GM08714 (cell line): ENCODE measurements around the gene RAPGEF3.

Experiments
- H3K4me3 ChIP-seq: fragments of 200-500 bp; sonication (Bioruptor generic); 2 replicates; pipeline ENCODE4 v1.5.1; 2014; ENCODE audit warnings: mild to moderate bottlenecking, low read length, inconsistent platforms
- ZNF274 ChIP-seq: IDR thresholded peaks from 2 replicates; pipeline ENCODE4 v1.6.1; 2012; ENCODE audit warnings: mild to moderate bottlenecking, low read depth, low read length

The RAPGEF3 gene

DNA sequence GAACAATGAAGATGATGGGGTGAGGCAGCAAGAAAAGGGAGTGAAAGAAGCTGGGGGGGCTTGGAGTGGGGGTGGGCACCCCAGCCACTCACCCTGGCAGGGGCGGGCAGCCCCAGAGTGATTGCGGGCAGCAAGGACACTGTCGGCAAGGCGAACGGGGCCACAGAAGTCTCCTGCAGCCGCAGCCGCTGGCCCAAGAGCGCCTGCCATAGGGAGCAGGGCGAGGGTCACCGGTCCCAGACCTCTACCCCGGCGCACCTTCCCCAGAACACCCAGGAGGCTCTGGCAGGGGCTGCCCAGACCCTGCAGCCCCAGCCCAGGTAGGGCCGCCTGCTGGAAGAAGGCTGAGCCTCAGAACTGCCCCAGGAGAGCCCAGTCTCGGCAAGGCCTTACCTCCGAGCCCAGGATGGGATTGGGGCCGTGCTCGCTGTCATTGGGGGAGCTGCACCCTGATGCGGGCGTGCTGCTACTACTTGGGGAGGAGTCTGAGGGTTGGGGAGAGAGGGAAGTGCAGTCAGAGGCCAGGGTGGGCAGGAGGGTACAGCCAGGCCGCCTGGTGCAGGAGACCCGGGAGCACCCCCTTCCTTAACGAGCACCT, 37.2 kb upstream of the RAPGEF3 start:
- TF ChIP-seq ZNF274: no peak
- no peak overlapping the region for H3K4me3 ChIP-seq

DNA sequence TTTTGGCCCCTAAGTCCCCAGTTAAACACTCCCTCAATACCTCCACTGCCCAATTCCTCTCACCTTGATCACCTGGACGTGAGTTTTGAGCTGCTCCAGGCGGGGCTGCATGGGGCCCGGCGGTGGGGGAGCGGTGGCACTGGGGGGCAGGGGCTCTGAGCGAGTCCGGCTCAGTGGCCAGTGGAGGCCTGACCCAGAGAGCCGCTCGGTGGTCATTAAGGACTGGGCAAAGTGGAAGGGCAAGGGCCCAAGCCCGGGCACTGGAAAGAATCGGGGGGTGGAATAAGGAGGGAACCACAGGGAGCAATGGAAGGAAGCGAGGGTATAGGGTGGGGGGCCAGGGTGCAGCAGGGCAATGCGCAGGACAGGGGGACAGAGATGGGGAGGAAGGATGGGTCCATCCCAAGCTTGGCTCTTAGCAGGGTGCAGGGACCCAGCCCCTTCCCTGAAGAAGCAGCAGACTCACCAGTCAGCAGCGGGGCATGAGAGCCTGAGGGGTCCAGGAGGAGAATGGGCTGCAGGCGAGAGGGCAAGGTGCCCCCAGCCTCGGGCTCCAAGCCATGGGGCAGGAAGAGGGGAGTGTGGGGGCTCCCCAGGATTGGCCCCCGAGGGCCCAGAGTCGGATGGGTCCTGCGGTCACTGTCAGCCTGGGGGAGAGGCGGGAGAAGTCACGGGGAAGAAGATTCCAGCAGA, 36.6 kb upstream of the RAPGEF3 start:
- no peak overlapping the region for H3K4me3 ChIP-seq
- no peak for TF ChIP-seq ZNF274

DNA sequence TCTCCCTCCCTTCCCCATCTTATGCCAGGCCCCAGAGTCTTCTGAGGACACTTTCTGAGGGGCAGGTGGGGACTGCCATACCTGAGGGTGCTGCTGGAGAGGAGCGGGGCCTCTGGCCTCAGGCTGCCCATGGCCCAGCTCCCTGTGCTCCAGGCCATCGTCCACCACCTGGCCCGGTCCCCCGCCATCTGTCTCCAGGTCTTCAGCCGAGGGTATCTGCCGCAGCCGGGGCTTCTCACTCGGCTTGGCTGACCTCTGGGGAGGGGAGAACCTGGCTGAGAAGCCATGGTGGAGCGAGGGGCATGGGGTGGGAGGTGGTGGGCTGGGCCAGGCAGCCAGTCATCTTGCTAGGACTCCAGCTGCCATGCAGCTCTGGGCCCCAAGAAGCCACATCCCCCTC, 36.0 kb upstream of the RAPGEF3 start:
- no peak for TF ChIP-seq ZNF274
- no peak overlapping the region for H3K4me3 ChIP-seq

DNA sequence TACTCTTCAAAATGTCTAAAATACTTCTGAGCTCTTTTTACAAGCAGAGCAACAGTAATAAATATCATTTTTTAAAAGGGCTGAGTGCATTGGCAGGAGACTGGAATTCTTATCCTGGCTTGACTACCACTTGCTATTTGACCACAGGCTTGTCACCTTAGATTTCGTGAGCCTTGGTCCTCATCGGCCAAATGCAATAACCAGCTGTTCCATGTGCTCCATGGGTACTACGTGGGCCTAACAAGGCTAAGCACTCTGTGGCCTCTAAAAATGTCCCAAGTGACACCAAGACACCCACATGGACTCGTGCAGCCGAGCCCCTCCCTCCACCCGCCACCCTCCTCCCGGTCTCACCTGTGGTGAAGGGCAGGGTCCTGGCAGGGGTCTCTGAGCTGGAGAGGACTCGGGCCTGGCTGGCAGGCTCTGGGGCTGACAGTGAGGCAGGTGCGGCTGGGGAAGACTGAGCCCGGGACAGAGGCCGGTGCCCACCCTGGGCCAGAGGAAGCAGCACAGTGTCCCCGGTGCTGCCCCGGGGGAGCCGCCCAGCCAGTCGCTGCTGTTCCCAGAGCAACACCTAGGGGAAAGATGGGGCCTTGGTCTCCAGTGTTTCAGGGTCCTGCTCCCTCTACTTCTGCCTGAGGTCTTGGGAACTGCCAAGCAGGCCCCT, 34.5 kb upstream of the RAPGEF3 start:
- TF ChIP-seq ZNF274: no peak
- no peak overlapping the region for H3K4me3 ChIP-seq

DNA sequence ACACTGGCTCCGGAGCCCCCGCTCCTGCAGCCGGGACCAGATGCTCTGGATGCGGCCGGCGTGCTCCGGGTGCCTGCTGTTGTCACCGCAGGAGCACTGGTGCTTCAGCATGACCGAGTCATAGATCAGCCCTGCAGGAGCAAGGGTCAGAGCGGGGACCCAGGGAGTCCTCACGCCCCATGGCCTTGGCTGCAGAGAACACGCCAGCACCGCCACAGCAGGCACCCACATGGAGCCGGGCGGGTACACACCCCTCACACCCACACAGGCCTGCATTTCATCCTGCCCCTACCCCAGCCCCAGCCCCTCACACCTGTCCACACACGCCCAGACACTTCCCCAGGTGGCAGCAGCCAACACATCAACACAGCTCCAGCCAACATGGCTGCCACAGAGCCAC, 33.2 kb upstream of the RAPGEF3 start:
- no peak overlapping the region for H3K4me3 ChIP-seq
- TF ChIP-seq ZNF274: no peak

DNA sequence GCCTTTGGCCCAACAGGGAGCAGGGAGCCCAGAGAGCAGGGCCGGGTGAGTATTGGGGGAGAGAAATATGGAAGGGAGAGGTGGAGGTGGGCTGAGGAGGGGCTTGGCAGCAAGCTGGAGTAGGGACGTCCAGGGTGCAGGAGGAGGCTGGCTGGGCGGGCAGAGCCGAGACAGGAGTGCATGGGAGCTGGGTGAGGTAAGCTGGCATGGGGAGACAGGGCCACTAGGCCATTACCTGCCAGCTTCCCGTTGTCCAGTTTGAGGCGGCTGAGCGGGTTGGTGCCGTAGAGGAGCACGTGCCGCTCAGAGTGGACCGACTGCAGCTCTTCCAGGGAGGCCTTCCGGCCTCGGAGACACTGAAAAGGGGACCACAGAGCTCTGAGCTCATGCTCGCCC, 32.7 kb upstream of the RAPGEF3 start:
- no peak overlapping the region for H3K4me3 ChIP-seq
- no peak for TF ChIP-seq ZNF274

DNA sequence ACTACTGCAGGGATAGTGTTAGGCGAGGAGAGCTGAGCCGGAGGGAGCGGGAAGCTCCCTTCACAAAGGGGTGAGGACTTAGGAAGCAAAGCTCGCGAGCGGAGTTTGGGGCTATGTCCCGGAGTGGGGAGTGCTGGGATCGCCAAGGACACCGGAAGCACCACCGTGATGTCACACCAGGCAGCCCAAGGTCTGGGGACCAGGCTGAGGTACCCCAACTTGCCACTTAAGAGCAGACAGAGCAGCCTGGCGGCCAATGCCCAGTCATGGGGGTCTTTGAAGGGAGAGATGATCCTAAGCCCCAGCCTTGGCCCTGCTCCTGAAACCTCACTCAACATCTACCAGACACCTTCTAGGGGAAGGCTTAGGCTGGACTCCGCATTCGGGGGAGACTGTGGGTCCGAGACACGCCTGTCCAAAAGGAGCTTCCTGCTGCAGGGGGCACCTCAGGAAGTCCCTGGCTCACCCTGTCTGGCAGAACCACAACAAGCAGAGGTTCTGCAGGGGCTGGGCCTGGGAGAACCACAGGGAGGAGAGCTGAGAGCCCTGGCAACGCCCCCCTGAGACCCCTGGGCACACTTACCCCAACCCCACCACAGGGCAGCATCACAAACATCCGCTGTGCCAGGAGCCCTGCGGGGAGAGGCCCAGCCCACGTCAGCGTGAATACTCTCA, 32.1 kb upstream of the RAPGEF3 start:
- H3K4me3 ChIP-seq: no peak overlapping the region
- no peak for TF ChIP-seq ZNF274

DNA sequence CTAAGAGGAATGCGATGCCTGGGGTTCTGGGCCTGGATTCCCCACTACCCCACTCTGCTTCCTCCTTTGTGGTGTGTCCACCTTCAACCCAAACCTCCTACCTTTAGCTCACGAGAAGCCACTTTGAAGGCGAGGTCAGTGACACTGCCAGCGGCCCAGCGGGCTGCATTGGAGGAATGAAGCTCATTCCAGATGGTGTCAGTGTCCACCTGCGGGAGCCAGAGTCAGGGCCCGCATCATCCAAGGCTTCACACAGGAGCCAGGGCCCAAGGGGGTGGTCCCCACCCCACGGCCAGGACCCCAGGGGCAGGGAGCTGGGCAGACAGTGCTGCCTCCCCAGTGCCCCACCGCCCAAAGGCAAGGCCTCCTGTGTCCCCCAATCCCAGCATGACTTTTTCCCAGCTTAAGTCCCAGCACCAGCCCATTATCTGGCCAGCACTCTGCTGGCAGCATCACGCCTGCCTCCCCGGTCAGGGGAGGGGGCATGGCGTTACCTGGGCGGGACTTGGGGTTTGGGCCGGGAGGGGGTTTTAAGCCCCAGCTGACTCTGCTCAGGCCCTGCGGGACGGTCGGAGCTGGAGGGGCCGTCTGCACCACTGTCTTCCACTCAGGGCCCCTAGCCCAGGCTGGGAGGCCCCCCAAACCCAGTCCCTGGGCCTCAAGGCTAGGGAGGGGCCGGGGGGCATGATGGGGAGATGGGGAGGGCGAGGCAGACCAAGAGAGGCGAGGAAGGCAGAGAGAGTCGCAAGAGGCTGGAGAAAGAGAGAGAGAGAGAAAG, 31.2 kb upstream of the RAPGEF3 start:
- no peak for TF ChIP-seq ZNF274
- H3K4me3 ChIP-seq: no peak overlapping the region

DNA sequence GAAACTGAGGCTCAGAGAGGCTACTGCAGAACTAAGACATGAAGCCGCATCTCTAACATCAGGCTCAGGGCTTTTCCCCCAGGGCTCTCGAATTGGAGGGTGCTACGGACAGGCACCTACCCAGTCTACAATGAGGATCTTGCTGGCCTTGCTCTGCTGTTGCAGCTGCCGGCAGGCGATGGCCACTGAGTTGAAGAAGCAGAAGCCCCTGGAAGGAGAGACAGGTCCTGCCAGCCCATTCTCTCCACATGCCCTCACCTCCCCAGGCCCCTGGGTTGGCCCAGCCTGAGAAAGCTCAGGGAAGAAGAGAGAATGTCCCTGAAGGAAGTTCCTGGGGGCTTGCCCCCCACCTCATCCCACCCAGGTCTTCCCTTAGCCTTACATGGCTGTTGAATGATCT, 30.5 kb upstream of the RAPGEF3 start:
- TF ChIP-seq ZNF274: no peak
- no peak overlapping the region for H3K4me3 ChIP-seq

DNA sequence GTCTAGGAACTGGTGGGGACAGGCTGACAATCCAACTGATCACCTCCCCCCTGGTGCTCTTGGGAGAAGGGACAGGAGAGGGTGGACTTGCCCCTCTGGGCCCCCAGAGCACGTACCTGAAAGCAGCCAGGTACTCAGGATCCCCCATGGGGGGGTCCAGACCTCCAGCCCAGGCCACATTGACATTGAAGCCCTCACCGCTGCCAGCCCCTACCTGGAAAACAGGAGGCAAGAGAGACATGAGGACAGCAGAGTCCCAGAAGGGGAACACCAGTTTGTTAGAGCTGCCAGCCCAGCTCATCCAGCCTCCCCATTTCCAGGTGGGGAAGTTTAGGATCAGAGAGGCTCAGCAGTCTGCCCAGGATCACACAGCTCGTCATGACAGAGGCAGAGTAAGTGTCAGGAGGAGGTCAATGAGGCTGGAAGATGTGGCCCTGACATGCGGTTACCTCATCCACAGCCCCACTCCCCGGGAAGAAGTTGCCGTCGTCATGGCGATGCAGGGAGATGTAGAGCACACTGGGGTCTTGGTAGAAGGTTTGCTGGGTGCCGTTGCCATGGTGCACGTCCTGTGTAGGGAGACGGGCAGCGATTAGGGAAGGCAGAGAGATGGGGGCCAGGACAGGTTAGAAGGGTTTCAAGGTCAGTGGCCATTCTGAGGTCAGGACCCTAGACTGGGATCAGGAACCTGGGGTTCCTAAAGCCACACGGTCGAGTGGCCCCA, 29.1 kb upstream of the RAPGEF3 start:
- no peak for TF ChIP-seq ZNF274

DNA sequence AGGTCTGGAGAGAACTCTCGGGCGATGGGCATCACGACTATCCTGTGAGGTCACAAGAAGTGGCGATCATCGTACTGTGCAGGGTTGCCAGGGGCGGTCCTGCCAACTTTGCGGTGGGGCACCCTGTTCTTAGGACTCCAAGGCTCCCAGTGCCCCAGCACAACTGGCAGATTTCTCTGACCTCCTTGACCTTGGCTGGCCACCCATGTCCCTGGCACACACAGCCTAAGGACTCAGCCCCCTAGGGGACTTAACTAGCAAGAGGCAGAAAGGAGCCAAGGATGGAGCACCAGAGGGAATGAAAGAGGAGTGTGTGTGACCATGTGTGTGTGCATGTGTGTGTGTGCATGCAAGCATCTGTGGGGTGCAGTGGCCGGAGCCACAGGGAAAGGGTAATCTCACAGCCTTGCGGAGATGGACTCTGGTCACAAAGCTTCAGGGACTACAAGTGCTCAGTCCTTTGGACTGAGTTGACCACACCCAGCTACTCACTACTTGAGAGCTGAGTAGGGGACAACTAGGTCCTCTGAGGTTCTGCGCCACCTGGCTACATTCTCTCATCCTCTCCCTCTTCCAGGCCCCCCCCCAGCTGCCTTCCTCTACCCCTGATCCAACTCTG, 28.1 kb upstream of the RAPGEF3 start:
- no peak overlapping the region for H3K4me3 ChIP-seq
- no peak for TF ChIP-seq ZNF274

More for the DNA sequence above, 29.1 kb upstream of the RAPGEF3 start:
- no peak overlapping the region for H3K4me3 ChIP-seq

DNA sequence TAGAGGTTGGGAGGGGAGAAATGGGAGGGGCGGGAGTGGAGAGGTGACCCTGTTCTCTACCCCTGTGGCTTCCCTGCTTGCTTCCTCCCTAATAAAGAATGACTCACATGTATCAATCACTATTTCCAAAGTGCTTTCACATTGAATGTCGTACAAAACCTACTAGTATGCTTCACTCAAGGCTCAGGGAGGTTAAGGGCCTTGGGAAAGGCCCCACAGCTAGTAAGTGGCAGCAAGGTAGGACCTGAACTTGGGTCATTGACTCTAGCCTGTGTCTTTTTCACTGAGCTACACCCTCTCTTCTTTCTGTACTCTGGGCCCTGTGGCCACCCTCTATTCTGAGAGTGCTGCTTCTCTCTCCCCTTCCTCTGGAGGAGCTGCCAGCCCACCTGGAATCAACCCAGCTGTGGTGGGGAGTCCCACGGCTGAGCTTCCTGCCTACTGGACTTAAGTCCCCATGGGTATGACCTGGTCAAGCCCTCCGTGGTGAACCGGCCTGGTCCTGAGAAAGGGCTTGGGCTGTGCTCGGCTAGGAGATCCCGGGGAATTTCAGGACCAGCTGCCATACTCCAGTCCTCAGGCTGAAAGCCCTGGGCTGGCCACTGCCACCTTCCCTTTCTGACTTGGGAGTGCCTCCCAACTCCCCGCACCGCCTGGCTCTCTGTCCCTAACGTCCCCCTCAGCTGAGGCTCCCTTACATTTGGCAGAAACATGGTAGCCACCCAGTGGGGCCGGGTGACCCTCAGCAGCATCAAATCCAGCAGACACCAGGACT, 27.4 kb upstream of the RAPGEF3 start:
- no peak for TF ChIP-seq ZNF274
- H3K4me3 ChIP-seq: no peak overlapping the region
